GM19463 (cell line): Measurements from ENCODE around the gene NXPH1.

Experiments used
- ATAC-seq: cut with Tn5 transposase; IDR thresholded peaks from one replicate; pipeline ENCODE4 v1.9.1; 2021; ENCODE audit warnings: mild to moderate bottlenecking, moderate library complexity; ENCODE audit not compliant: unreplicated experiment

Gene NXPH1

DNA sequence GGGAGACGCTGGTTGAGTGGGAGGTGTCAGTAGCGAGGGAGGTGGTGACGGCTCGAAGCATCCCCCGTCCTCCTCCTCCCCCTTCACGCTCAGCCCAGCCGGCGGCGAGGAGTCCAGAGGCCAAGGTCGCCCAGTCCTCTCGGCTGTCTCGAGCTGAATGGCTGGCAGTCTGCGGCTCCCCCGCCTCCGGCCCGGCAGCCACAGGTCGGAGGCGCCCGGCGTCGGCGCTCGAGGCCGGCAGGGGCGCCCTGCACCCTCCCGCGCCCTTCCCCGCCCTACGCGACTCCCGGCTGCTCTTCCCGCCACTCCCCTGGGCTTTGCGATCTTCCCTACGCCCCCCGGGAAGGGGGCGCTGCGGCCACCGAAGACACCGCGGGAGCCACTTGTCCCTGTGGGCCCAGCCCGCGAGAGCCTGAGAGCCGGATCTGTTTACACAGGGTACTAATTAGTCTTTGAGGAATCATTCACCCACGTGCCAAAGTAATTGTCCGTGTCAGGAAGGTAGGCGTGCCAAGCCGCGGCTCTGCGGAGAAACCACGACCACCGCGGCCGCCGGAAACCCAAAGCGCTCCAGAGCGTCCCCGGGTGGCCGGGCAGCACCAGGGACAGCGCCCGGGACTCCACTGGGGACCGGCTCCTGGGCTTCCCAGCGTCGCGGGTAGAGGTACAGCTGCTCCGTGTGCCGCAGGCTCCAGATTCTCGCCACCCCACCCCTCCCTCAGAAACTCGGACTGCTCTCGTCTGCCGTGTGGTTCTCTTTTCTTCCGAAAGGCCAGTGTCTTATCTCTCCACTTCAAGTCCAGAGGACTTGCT lies at the start of gene NXPH1:
Gene NXPH1 (plus strand): TSS at position 133 of the 813 bp plus-strand sequence.
- no peak for ATAC-seq

DNA sequence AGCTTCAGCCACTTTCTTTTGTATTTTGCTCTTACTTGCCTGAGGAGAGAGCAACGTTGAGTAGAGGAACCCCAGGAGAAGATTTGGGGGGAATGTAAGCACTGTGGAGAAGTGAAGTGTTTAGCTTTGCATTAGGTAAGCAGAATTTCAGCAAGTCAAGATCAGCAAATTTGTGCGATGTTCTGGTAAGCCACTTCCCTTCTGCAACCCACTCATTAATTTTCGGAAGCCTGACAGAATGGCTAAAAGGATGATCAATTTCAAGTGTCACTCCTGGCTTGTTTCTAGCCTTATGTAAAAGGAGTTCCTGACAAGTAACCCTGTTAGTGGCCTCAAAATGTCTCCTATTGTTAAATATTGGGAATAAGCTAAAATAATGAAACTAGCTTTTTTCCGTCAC lies 48.5 kb upstream of the NXPH1 start:
- ATAC-seq = no peak

DNA sequence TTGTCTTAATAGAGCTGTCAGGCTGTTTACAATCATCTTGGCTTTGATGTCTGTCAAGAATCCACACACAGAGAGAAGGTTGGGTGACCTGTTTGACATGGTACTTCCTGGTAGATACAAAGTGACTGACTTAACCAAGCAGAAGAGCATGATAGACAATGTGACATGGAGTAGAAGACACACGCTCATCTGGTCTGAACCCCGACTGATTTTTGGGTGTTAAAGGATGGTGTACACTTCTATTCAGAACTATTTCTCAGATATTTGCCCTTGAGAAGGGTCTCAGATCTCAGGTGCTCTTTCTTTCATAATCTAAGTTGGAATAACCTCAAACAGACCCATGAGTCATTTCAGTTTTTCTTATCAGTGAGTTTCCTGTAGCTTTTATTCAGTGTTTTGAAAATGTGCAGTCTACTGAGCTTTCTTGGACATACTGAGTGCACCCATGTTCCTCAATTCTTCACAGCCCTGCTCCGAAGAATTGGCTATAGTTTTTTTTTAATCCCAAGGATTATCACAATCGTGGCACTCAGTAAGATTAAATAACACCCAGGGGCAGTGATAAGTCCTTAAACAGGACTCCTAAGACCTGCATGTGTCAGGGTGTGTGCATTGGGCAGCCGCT lies 46.4 kb upstream of the NXPH1 start:
- ATAC-seq = peak; percentile 55

DNA sequence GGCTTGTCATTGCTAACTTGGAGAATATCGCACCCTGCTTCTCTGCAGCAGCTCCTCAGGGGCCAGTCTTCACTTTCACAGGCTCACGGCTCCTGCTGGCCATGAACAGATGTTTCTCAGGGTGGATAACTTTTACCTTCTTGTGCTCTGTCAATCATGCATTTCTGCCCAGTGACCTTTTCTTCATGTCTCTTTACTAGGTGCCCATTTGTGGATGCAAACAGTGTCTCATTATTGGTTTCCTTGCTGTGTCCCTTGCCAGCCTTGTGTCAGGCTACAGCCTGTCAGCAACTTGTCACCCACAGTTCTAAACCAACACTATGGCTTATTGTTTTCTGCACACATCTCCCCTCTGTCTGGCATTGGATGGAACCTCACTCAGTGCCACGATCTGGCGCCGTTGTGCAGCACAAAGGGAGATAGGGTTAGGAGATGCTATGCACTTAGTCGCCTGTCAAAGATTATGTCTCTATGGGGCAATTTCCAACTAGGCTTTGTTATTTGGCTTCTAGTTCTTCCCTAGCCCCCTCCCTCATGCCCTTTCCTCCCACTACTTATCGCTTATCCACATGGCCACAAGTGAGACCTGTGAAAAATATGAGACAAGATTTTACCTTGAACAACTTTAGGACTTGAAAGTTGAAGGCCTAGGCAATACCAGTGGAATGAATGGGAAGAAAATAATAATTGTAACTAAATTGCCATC lies 45.7 kb upstream of the NXPH1 start:
- peak; percentile 43 for ATAC-seq

DNA sequence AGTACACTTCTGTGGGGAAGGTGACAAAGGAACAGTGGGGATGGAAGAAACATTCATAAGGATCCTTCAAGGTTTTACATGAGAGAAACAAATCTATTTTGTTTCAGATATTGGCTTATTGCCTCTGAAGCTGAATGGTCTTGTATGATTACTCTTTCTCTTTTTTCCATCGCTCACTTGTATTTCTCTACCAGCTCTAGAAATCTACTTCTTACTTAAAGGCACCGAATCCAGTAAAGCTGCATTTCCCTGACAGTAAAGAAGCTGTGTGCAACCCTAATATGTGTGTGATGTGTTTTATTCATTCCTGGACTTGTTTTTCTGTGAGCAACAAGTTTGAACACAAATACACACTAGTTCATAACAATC lies 45.2 kb upstream of the NXPH1 start:
- no peak for ATAC-seq

DNA sequence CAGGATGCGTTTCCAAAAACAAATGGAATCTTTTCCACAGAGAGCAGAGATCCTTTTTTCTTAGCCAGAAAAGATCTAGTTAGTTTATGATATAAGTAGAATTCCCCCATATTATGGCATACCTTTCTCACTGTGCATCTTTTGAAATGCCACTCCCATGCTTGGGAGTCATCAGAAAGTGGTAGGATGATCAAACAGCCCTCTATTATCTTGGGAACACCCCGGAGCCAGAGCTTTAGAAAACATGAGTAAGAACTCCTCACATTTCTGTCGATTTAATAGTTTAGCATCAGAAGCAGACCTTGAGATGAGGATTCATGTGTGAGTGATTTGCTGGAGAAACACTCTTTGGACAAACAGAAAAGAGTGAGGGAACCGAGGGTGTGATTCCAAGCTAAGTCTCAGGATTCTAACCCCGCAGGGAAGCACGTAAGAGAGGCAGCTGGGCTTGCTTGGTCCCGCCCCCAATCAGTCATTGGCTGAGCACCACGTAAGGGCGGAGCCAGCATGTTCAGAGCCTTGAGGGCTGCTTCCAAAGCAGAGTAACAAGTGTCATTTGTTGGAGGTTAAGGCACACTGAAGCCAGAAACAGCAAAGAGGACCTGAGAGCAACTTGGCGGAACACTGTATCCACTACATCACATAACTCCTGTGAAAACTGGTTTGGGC lies 43.7 kb upstream of the NXPH1 start:
- ATAC-seq = no peak

DNA sequence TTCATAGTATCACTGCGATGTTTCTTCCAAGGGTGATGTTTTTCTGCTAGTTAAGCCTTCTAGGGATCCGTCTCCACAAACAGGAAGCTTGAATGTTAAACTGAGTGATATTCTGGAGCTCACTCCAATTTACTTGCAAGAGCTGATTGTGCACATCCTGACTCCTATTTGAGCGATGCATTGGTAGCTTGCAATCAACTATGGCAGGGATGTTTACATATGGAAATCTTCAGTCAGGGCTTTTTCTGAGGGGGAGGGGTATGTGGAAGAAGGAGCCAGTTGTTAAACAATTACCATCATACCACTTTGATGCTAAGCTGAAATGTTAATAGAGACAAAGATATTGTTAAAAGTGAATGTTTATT lies 43.2 kb upstream of the NXPH1 start:
- ATAC-seq = no peak

DNA sequence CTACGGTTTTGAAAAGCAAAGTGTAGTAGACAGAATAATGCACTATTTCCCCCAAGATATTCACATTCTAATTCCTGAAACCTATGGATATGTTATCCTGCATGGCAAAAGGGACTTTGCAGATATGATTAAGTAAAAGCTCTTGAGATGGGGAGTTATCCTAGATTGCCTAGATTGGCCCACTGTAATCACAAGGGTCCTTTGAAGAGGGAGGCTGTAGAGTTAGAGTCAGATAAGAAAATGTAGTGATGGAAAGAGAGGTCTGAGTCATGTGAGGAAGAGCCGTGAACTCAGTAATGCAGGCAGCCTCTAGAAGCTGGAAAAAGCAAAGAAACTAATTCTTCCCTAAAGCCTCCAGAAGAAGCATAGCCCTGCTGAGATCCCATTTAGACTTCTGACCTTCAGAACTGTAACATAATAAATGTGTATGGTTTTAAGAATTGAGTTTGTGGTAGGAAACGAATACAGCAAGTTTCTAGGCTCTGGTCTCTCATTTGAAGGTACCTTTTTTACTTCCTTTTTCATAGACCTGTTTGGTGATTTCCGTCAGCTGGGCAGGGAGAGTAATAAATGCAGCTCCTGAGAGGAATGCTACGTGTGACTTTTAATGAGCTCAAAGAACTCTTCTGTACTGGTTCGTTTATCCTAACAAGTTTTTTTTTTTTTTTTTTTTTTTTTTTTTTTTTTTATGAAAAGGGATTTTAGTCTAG lies 41.9 kb upstream of the NXPH1 start:
- no peak for ATAC-seq

DNA sequence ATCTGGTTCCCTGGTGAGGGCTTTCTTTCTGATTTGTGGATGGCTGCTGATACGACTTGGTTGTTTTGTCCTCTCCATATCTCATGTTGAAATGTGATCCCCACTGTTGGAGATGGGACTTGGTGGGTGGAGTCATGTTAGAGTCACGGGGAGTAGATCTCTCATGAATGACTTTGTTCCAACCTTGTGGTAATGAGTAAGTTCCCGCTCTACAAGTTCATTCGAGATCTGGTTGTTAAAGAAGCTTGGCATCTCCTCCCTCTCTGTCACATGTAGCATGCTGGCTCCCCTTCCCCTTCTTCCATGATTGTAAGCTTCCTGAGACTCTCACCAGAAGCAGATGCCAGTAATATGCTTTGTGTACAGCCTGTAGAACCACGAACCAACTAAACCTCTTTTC lies 37.1 kb upstream of the NXPH1 start:
- no peak for ATAC-seq

DNA sequence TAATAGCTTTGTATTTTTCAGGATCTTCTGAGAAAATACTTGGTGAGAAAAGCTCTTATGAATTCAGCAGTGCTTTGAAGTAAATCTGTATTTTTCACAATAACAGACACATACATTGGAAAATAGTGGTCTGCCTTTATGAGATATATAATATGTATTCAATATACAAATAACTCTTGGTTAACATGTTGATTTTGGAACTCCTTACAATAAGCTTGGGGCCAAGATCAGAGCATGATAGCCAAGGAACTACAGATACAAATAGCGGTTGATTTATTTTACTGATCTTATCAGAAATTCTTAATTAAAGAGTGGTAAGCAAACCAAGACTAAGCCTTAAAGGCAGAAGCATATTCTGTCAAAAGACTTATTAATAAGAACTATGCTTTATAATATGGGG lies 24.5 kb upstream of the NXPH1 start:
- no peak for ATAC-seq

DNA sequence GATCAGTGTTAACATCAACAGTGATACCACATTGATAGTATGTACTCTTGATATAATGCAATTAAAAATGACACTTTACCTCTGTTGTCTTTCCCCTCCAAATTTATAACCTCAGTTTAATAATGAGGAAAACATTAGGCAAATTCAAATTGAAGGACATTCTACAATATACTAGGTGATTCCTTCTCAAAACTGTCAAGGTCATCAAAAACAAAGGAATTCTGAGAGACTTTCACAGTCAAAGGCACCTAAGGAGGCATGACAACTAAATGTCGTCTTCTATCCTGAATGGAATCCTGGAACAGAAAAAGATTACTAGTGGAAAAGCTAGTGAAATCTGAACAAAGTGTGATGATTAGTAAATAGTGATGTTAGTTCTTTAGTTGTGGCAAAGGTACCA lies 22.3 kb upstream of the NXPH1 start:
- no peak for ATAC-seq

DNA sequence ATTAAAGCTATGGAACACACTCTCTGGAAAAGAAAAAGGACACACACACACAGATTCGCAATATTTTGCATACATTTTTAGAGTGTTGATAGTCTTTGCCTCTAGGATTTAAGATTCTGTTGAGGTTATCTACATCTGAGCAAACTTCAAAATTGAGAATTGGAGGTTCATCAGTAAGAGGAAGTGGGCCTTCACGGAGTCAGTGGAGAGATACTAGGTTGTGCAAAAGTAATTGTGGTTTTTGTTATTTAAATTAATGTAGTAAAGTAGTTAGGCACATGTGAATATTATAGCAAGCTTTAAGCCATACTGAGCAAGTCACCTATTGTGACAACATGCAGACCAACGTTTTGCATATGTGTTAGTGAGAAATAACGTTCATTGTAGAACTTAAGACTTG lies 19.8 kb upstream of the NXPH1 start:
- no peak for ATAC-seq

DNA sequence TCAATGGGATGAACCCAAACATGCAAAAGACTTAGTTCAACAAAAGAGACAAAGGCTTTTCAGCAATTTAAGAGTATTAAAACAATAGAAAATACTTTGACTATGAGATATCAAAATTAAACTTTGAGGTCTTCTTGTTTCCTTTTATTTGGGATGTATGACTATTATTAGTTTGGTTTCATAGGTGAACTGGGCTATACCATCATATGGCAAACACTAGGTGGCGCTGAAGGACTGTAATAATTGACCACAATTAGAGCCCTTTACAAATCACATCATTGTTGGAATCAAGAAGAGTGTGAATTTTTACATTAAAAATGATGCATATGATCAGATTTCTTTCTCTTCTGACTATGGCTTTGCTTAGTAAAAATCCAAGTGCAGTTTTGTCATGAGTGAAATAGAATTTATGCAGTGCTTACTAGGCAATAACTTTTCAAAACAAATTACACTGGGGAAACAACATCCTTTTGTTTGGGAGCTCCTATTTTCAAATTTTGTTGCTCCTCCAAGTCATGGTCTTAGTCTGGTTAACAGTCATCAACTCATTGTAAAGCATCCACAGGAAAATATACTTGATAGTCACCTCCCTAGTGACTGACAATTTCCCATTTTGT lies 14.7 kb upstream of the NXPH1 start:
- ATAC-seq = peak; percentile 84

DNA sequence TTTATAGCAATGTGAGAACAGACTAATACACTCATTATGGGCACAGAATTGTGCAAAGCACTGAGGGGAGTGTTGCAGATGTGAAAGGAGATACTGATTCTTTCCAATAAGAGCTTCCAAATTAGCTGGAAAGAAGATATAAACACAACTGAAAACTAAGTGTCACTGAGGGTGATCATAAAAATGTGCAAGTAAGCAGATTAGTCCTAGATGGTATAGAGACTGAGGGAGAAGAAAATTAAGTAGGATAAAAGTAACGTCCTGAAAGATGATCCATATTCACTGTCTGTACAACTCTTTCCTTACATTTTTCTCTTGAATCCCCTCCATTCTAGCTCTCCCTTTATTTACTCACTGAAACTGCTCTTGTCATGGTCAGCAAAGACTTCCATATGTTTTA lies 11.2 kb upstream of the NXPH1 start:
- no peak for ATAC-seq

DNA sequence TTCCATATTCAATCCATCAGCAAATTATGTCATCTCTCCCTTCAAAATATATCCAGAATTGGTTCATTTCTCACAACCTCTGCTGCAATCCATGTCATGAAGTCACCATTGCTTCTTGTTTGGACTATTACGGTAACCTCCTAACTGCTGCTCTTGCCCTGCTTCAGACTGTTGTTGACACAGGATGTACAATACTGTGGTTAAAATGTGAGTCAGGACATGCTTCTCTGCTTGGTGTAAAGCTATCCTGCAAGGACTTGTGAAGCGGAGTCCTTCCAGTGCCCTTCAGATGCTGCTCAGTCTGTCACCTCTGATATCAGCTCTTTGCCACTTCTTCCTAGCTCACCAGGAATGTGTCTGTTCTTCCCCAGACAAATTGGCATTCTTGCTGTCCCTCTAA lies 10.4 kb upstream of the NXPH1 start:
- no peak for ATAC-seq

DNA sequence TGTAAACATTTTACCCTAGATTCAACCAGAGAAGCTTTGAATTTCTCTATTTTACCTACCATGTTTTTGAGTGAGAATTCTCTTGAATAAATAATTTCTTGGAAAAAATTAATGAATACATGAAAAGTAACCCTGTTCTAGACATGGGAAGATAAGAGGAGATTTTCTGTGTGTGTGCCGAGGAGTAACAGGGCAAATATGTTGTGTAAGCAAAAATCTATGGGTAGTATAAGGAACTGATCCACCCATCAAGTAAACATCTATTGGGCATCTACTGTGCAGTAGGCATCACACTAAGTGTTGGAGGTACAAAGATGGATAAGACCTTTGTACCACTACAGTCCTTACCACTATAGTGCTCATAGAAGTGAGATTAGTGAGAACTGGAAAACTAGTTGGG lies 8.2 kb upstream of the NXPH1 start:
- ATAC-seq = no peak

DNA sequence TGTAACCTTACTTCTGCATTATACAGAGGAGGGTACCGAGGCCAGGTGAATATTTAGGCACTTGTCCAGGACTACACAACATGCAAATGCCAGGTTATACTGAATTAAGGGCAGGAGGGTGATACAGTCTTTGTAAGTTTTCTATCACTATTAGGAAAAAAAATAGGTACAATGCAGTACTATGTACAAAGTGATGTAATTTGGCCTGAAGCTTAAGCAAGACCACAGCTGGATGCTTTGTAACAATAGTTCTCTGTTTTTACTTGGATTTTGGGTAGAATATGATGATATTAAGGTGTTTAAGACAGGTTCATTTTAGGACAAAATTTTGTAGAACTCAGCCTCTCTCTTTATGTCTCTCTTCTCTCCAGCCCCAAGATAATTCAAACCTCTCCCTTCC lies 2.8 kb upstream of the NXPH1 start:
- no peak for ATAC-seq

DNA sequence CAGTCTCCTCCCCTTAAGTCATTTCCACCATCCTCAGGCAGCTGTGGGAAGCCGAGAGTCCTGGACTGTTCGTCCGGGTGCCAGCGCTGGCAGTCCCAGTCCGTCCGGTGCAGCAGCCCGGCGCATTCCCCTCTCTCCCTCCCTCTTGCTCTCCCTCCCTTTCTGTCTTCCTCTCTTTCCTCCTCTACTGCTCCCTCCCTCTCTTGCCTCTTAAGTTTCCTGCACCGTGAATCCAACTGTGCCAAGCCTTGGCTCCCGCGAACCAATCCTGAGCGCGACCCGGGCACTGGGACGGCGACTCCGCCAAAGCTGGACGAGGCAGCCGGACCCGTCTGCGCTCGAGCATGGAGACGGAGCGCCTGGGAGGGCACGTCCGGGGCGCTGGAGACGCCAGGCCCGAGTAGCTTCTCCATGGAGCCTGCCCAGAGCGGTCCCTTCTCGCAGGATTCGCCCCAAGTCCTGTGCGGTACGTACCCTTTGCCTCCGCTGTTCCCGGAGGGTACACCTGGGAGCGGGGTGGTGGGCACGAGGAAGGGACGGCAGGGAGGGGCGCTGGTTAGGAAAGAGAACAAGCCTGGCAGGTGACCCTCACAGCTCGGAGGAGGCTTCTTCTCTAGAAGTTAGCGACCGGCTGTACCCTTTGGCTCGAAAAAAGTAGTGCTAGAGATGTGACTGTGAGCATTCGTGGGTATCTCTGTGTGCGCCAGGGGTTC lies 1.0 kb downstream of the NXPH1 start:
- no peak for ATAC-seq

DNA sequence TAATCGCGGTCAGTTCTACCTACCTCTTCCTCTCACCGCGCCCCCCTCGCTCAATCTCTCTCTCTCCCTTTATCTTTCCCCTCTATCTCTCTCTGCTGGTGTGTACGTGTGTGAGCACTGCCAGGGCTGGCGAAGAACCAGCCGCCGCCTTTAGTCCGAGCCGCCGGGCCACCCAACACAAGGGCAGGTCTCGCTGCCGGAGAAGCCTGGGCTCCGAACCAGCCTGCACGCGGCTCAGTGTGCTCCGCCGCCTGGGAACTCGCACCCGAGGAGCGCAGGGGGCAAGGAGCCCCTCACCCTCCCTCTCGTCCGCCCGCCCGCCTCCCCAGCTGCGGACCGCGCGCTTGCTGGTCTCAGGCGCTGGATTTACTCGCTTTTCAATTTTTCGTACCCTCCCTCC lies 1.7 kb downstream of the NXPH1 start:
- ATAC-seq = no peak
